Epithelial cell of proximal tubule (primary cell): Measurements from ENCODE around the gene ICE2. TPM values are rescaled to one million over a fixed set of nuclear protein-coding genes. Genes with fewer than 3 reads are reported as not detected.

Experiments
- DNase-seq: peaks from one replicate; pipeline ENCODE4 v3.0.0-alpha.2; 2011; ENCODE audit warnings: low read depth
- H3K4me3 ChIP-seq: 2 replicates; pipeline ENCODE4 v1.5.1; 2011; ENCODE audit warnings: low read depth, mild to moderate bottlenecking, low read length
- CTCF ChIP-seq: conservative IDR thresholded peaks from 2 replicates; pipeline ENCODE4 v1.5.1; 2012; ENCODE audit warnings: low read depth, mild to moderate bottlenecking, low read length
- total RNA-seq: library from RNA; depleted of rRNA; stranded (reverse); fragments of >200 nt; gene quantifications from 2 replicates; pipeline ENCODE4 v1.2.3, GENCODE V29; 2015

Gene ICE2
- total RNA-seq, 1 donor from 2014 or later, result 10.6 TPM

GRCh38 chr15:60420203-60420716, 58.7 kb downstream of the ICE2 start:
- no peak for TF ChIP-seq CTCF
- DNase-seq, result no peak
- H3K4me3 ChIP-seq, result no peak overlapping the region

- H3K4me3 ChIP-seq, result no peak overlapping the region
- no peak for DNase-seq
- TF ChIP-seq CTCF, result no peak
Observed at GRCh38 chr15:60419753-60420152, 59.2 kb downstream of the ICE2 start.

GRCh38 chr15:60418096-60418495, 60.8 kb downstream of the ICE2 start:
- H3K4me3 ChIP-seq, result no peak overlapping the region
- TF ChIP-seq CTCF, result no peak
- DNase-seq, result no peak

GRCh38 chr15:60417112-60417511, 61.8 kb downstream of the ICE2 start:
- no peak for TF ChIP-seq CTCF
- DNase-seq, result no peak

GRCh38 chr15:60416484-60416883, 62.5 kb downstream of the ICE2 start:
- TF ChIP-seq CTCF, result no peak
- H3K4me3 ChIP-seq, result no peak overlapping the region
- no peak for DNase-seq

More at GRCh38 chr15:60417112-60417511, 61.8 kb downstream of the ICE2 start:
- H3K4me3 ChIP-seq, result no peak overlapping the region

- no peak for TF ChIP-seq CTCF
- DNase-seq, result no peak
- no peak overlapping the region for H3K4me3 ChIP-seq
Observed at GRCh38 chr15:60414016-60414682, 64.8 kb downstream of the ICE2 start.
